GM12875 (cell line): ENCODE data around the gene ATG5.

ENCODE experiments used
- H3K4me3 ChIP-seq: one replicate; pipeline ENCODE4 v1.5.1; 2011; ENCODE audit warnings: low read depth, low read length, control low read depth
- CTCF ChIP-seq: IDR thresholded peaks from 2 replicates; pipeline ENCODE4 v1.5.1; 2011; ENCODE audit warnings: low read depth, mild to moderate bottlenecking, control low read depth, inconsistent platforms, low read length, moderate library complexity, borderline replicate concordance; ENCODE audit not compliant: insufficient read depth

The ATG5 gene

GRCh38 chr6:106204961-106205360, 120.6 kb downstream of the ATG5 start:
- H3K4me3 ChIP-seq: no peak overlapping the region
- TF ChIP-seq CTCF: no peak

GRCh38 chr6:106199998-106200397, 125.6 kb downstream of the ATG5 start:
- no peak for TF ChIP-seq CTCF
- H3K4me3 ChIP-seq: no peak overlapping the region

GRCh38 chr6:106199331-106199730, 126.2 kb downstream of the ATG5 start:
- no peak for TF ChIP-seq CTCF
- H3K4me3 ChIP-seq: no peak overlapping the region

- TF ChIP-seq CTCF: no peak
- H3K4me3 ChIP-seq: no peak overlapping the region
Measured at GRCh38 chr6:106197441-106197840, 128.1 kb downstream of the ATG5 start.

- no peak overlapping the region for H3K4me3 ChIP-seq
- no peak for TF ChIP-seq CTCF
Measured at GRCh38 chr6:106194949-106195921, 130.3 kb downstream of the ATG5 start.

GRCh38 chr6:106192824-106193223, 132.7 kb downstream of the ATG5 start:
- TF ChIP-seq CTCF: no peak
- no peak overlapping the region for H3K4me3 ChIP-seq
